ENCODE results near the gene CAPN14.

DNA sequence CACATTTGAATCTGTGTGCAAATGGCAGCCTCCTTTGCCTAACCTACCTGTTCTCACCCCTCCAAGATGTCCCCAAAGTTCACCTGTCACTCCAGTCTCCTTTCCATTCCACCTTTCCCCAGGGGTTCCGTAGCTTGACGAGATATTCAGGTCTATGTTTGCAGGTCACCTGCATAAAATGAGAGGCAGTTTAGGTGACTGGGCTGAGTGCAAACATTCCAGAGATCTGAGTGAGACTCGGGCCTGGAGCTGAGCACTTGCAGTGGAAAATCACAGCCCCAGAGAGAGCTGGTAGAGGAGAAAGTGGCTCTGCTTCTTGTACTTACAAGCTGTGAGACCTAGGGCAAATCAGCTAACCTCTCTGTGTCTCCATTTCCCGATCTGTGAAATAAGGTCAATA, 20.1 kb downstream of the CAPN14 start:
- TF ChIP-seq, protein P1, sequence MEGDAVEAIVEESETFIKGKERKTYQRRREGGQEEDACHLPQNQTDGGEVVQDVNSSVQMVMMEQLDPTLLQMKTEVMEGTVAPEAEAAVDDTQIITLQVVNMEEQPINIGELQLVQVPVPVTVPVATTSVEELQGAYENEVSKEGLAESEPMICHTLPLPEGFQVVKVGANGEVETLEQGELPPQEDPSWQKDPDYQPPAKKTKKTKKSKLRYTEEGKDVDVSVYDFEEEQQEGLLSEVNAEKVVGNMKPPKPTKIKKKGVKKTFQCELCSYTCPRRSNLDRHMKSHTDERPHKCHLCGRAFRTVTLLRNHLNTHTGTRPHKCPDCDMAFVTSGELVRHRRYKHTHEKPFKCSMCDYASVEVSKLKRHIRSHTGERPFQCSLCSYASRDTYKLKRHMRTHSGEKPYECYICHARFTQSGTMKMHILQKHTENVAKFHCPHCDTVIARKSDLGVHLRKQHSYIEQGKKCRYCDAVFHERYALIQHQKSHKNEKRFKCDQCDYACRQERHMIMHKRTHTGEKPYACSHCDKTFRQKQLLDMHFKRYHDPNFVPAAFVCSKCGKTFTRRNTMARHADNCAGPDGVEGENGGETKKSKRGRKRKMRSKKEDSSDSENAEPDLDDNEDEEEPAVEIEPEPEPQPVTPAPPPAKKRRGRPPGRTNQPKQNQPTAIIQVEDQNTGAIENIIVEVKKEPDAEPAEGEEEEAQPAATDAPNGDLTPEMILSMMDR (IDR thresholded peaks at IDR 0.05), result no peak
- no peak for TF ChIP-seq POLR2A (IDR thresholded peaks at IDR 0.05)

Data from uterus (tissue), 2 donors.